GM12873 (cell line): ENCODE results near the gene TPO.

Experiments
- CTCF ChIP-seq: IDR thresholded peaks from 2 replicates; pipeline ENCODE4 v1.5.1; 2012; ENCODE audit warnings: low read depth, mild to moderate bottlenecking, moderate library complexity, low read length, control low read depth; ENCODE audit not compliant: insufficient read depth; ENCODE audit errors: missing control alignments

Gene TPO

DNA sequence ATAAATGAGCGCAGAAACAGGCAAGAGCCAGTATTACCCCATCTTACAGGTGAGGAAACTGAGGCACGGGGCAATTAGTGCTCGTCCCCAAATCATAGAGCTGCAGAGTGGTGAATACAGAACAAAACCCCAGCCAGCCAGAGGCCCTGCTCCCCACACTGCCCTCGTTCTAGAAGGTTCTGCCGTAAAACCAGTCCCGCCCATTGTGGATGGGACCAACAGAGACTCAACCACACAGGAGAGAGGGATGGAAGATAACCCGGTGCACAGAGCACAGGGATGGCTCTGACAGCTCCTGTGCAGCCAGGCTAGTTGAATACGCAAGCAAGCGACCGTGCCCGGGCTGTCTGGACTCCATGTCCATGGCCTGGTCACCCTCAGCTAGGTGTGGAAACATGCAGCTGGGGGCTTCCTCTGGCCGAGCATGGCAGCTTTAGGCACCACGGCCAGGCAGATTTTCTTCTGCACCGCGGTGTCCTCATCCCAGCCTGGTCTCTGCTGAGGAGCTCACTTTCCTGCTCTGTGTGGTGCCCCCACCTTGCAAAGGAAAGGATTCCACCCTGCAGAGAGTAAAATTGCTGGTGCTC, 146.4 kb downstream of the TPO start:
- no peak for TF ChIP-seq CTCF

DNA sequence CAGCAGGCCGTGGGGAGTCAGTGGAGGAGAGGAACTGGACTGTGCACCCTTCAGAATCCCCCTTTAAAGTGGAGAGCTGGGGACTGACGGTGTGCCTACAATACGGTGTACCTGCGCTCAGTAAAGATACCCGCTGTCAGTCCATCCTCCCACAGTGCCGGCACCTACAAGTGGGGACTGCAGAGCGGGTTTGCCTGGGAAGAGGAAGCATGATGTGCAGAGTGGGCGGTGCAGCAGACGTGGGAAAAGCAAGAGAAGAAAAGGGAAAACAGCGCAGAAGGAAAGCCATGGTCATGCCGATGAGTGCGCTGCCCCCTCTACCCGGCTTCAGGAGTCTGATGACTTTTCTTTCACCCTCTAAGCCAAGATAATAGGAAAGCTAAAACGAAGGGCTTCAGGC, 148.0 kb downstream of the TPO start:
- TF ChIP-seq CTCF: no peak

- no peak for TF ChIP-seq CTCF
Observed at GRCh38 chr2:1561811-1562421, 148.7 kb downstream of the TPO start.

- TF ChIP-seq CTCF: no peak
Observed at GRCh38 chr2:1563084-1563857, 150.0 kb downstream of the TPO start.

- no peak for TF ChIP-seq CTCF
Observed at GRCh38 chr2:1563943-1564891, 151.0 kb downstream of the TPO start.

DNA sequence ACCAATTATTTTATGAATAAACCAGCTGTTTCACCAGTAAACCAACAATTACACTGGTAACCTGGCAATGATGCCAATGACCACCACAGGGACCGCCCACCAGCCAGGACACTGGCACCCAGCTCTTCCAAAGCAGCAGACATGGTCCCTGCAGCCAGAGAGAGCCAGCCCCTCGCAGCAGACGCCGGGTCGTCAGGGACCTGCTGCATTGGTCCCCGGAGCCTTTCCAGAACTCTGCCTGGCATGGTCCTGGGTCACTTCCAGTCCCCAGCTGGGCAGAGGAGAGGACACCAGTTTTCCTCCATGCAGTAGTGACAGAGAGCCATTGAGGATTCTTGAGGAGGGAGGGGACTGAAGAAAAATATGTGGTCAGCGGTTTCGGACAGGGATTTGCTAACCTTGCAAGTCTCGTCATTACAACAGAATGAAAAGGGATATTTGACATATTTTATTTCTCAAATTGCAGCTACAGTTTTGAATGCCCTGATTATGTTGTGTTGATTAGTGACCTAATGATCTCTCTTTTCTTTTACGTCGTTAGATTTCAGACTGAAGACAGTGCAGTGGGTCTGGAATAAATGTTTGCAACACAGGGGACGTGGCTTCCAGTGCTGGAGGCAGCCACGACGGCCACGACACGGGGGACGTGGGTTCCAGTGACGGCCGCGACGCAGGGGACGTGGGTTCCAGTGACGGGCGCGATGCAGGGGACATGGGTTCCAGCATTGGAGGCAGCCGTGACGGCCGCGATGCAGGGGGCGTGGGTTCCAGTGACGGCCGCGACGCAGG, 154.5 kb downstream of the TPO start:
- TF ChIP-seq CTCF: no peak
